DMS 273 (cell line): Measurements from ENCODE around the gene MID1.

ENCODE experiments used
- DNase-seq: peaks from one replicate; lab custom pipeline; 2025; ENCODE audit not compliant: unreplicated experiment; lab: John Stamatoyannopoulos, UW

Gene MID1

DNA sequence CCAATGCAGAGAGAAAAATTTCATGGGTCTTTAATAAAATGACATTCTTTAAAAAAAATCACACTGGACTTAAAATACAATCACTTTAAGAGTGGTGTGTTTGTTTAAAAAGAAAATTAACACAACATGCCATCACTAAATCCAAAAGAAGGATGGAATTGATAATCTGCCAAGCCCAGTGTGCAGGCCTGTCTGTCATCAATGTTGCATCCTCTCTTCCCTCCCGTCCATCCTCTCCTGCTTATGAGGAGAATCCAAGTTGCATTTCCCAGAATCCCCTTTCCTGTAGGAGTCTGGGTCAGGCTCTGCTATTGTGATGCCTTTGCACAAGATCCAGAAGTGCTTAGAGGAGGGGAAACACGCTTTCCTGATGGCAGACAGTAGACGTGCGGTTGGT lies 169.4 kb downstream of the MID1 start:
- DNase-seq: no peak

DNA sequence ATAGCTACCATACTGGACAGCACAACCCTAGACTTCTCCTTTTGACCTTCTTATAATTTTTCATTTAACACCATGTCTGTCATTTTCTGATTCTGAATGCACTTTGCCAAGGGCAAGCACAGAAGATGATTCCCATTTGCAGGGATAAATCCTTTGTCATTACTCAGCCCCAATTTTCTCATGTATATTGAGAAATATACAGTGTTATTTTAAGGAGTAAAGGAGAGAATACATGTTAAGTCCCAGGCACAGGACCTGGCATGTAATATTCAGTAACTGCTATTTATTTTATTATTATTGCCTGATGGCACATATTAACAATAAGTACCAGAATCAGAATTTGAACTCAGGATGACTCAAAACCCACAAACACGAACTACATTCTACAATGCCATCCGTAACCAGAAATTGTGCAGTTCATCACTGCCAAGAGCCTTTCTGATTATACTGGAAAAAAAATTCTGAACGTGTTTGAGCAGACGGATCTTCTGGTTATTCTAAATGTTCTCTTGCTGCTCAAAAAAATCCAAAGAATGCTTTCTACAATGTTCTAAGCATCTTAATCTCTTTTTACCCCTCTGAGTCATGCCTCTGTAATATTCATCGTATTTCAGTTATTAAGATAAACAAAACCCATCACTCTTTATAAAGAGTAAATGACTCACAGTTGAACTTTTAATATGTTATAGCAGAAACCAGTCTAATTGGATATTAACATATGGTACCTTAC lies 170.0 kb downstream of the MID1 start:
- no peak for DNase-seq

DNA sequence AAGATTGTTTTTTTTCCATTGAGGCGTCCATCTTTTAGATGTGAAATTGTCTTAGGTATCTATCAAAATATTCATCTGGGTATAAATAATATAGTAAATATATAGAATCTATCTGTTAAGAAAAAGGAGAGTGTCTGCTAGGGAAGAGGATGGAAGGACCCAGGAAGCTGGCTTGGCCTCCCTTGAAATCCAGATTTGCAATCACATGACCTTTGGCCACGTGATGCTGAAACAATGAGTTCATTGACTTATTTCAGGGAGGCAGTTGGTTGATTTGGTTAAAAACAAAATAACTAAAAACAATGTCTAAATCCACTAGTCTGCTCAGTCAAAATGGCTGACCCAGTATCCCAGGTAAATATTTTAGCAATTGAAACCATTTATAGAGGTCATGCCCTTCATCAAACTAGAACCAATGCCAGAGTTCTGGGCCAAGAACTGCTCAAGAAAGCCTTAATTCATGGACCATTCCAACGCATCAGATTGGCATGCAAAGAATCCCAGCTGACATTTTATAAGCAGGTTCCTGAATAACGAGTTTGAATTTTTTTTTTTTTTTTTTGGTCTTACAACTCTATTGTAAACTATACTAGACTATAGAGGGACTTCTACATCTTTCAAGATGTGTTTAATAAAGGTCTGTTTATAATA lies 172.7 kb downstream of the MID1 start:
- no peak for DNase-seq

GRCh38 chrX:10444204-10444603 lies 176.2 kb downstream of the MID1 start:
- no peak for DNase-seq

DNA sequence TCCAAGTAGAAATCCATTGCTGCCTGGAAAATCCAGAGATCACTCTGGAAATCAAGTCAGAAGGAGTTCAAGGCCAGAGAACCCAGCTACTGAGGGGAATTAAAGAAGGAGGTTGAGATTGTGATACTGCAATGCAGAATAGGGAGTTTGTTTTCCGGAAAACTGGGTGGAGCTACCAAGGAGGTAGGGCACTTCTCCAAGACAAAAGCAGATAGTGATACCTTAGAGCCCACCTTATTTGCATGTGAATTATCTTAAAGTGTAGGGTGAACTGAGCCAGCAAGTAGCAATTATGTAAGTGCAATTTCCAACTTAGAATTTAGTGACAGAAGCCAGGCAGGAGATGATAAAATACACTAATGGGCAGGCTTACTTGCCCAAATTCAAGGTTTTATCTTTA lies 178.9 kb downstream of the MID1 start:
- DNase-seq: no peak

- no peak for DNase-seq
Measured at GRCh38 chrX:10433296-10433965, 187.0 kb downstream of the MID1 start.

DNA sequence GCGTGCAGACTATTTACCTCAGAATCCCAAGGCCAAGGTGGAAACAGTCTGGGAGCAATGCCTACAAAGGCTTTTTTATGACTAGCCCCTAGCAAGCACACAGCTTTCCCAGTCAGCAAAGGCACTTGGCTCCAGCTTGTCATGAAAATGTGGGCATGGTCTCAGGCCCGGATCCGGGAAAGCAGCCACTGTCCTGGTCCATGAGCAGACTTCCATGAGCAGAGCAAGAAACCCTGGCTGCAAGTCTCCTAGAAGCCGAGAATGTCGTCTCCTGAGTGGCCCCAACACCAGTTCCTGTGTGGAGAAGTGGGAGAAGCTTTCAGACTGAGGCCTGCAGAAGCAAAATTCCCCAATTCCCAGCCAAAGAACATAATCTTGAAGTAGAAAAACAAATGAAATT lies 190.5 kb downstream of the MID1 start:
- DNase-seq: no peak

- no peak for DNase-seq
Measured at GRCh38 chrX:10427249-10427648, 193.1 kb downstream of the MID1 start.

DNA sequence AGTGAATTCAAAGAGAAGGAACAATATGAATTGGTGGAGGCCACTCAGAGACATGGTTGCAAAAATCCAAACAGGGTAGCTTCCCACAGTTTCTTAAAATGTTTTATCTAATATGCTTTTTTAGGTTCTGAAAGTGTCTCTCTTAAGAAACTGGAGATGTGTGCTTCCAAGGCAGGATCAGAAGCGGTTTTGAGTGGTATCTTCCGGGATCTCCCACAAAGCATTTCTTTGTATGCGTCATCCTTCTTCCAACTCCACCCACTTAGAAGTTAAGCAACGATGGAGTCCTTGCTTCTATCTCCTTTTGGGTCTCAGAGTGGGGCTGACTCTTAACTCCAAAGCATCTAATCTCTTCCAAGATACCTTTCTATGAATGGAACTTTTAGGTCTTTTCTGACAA lies 196.7 kb downstream of the MID1 start:
- DNase-seq: no peak

DNA sequence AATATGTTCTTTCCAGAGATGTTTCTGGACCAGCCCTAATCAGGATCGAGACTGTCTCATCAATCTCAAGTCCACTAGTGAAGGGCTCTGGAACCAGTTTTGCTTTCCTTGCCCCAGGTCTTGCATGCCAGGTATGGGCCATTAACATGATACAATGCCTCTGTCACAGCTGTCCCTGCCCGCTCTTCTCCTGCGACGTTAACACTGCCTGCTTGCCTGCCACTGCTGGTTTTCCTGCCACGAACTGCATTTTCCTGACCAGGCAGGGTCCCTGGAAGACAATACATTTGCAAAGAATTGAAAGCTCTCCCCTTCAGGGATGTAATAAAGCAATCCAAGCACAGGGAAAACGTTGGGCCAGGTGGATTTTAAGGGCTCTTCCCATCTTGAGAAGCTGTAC lies 200.3 kb downstream of the MID1 start:
- no peak for DNase-seq

- DNase-seq: no peak
Measured at GRCh38 chrX:10416424-10416823, 204.0 kb downstream of the MID1 start.

GRCh38 chrX:10415306-10416001 lies 204.9 kb downstream of the MID1 start:
- no peak for DNase-seq

GRCh38 chrX:10414862-10415261 lies 205.5 kb downstream of the MID1 start:
- DNase-seq: no peak

GRCh38 chrX:10414156-10414824 lies 206.1 kb downstream of the MID1 start:
- DNase-seq: no peak

- DNase-seq: no peak
Measured at GRCh38 chrX:10404436-10404835, 215.9 kb downstream of the MID1 start.

DNA sequence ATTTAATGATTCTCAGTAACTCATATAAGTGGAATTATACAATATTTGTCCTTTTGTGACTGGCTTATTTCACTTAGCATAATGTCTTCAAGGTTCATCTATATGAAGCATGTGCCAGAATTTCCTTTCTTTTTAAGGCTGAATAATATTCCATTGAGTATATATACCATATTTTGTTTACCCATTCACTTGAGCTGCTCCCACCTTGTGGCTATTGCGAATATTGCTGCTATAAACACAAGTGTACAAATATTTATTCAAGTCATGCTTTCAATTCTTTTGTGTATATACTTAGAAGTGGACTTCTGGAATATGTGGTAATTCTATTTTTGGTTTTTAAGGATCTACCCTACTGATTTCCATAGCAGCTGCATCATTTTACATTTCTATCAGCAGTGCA lies 219.1 kb downstream of the MID1 start:
- DNase-seq: no peak

DNA sequence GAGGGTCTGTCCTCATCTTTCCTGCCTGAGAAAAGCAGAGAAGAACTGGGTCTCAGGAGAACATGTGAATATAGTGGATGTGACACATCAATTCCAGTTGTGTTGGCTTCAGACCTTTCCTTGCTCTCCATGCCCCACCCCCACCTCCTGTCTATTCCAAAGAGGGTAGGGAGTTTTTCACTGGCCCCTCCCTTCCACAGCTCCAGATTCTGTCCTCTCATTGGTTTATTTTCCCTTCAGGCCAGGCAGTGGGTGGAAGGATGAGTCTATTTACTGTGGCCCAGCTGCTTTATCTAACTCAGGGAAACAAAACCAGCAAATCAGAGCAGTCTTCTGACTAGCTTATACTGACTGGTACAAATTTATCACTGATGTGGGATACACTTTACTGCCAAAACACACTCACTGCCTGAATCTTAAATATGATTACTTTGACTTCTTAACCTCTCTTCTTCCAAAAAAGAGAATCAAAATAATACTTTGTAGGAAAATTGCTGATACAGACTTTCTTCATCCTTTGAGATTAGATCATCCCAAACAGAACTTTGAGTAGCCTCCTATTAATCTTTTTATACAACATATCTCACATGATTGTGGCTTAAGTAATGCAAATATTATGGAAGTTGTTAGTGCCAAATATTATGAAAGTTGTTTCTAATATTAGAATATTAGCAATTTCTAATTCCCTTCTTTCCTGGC lies 221.2 kb downstream of the MID1 start:
- DNase-seq: no peak

GRCh38 chrX:10398215-10398614 lies 222.2 kb downstream of the MID1 start:
- DNase-seq: no peak

- no peak for DNase-seq
Measured at GRCh38 chrX:10397349-10397748, 223.0 kb downstream of the MID1 start.

DNA sequence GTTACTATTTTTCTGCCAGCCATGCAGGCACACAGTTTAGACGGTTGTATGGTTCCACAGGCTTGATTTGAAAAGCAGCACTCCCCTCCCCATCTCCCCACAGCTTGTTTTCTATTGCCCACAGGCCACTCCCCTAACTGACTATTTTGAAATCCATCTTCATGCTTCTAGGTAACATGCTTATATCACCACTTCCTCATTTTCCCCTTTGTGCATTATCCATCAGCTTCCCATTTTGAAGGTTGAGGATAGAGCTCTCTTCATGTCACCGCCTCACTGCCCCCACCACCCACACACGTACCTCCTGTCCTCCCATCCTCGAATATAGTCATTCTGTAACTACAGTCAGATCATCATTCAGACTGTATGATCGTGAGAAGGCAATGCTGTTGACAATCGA lies 224.7 kb downstream of the MID1 start:
- no peak for DNase-seq
